Measurements from ENCODE around the gene ZNF239.
"Not testable (repeated sequence)": the region's sequence is repeated elsewhere in the genome, so short reads cannot be mapped to it uniquely, and the experiment has no call there.

Gene ZNF239

GRCh38 chr10:43576580-43576979, 2.2 kb upstream of the ZNF239 start:
- no peak for DNase-seq (ENCODE audit: low spot score)

GRCh38 chr10:43576062-43576461, 1.6 kb upstream of the ZNF239 start:
- no peak for DNase-seq (ENCODE audit: low spot score)

- DNase-seq (ENCODE audit: low spot score): no peak
Observed at GRCh38 chr10:43574906-43575305, 490 bp upstream of the ZNF239 start.

- no peak for DNase-seq (ENCODE audit: low spot score)
Observed at GRCh38 chr10:43573250-43574000, 991 bp downstream of the ZNF239 start.

- DNase-seq (ENCODE audit: low spot score): no peak
Observed at GRCh38 chr10:43570971-43571370, 3.4 kb downstream of the ZNF239 start.

GRCh38 chr10:43569681-43570080, 4.7 kb downstream of the ZNF239 start:
- DNase-seq (ENCODE audit: low spot score): no peak

GRCh38 chr10:43557214-43557613, 17.2 kb downstream of the ZNF239 start:
- no peak for DNase-seq (ENCODE audit: low spot score)

GRCh38 chr10:43543746-43544145, 30.7 kb downstream of the ZNF239 start:
- not testable (repeated sequence) for DNase-seq (ENCODE audit: low spot score)

GRCh38 chr10:43524434-43525247, 49.8 kb downstream of the ZNF239 start:
- DNase-seq (ENCODE audit: low spot score): no peak

Measured in kidney tubule cell (primary cell).